ENCODE results near the gene JARID2. TPM values are rescaled to one million over a fixed set of nuclear protein-coding genes. Genes with fewer than 3 reads are reported as not detected.

The JARID2 gene
- total RNA-seq, 1 experiment from 2014 or later: 21.0 TPM

DNA sequence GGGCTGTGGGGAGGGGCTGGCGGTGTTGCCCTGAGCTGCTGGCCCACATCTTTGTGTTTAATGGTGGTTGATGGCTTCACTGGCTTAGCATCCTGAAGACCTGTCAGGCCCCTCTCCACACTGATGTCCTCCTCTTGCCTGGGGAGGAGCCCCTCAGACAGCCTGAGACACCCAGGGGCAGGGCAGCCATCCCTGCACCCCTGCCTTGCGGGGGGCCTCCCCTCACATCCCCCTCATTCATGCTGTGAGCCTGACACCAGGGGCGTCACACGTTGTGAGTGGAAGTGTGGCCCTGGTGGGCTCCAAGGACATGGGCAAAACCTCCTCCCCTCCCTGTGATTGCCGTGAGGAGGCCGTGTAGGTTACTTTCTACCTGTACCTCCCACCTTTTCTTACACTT is 264.3 kb downstream of the JARID2 start:
- Mint-ChIP-seq H3K36me3 (ENCODE audit: insufficient read depth, unreplicated experiment) (peaks cover 58% of the 10 kb centered on the region), H3K4me1 (ENCODE audit: insufficient read depth, unreplicated experiment) (peaks cover 11% of the 10 kb centered on the region), H3K27me3 (ENCODE audit: insufficient read depth, unreplicated experiment) (no peaks in the 10 kb centered on the region), H3K9me3 (ENCODE audit: unreplicated experiment) (no peaks in the 10 kb centered on the region), H3K27ac (ENCODE audit: low read depth, unreplicated experiment) (no peak overlapping the region), H3K4me3 (ENCODE audit: unreplicated experiment) (no peak overlapping the region)
- no peak for DNase-seq (ENCODE audit: unreplicated experiment)
- TF ChIP-seq, protein P1, sequence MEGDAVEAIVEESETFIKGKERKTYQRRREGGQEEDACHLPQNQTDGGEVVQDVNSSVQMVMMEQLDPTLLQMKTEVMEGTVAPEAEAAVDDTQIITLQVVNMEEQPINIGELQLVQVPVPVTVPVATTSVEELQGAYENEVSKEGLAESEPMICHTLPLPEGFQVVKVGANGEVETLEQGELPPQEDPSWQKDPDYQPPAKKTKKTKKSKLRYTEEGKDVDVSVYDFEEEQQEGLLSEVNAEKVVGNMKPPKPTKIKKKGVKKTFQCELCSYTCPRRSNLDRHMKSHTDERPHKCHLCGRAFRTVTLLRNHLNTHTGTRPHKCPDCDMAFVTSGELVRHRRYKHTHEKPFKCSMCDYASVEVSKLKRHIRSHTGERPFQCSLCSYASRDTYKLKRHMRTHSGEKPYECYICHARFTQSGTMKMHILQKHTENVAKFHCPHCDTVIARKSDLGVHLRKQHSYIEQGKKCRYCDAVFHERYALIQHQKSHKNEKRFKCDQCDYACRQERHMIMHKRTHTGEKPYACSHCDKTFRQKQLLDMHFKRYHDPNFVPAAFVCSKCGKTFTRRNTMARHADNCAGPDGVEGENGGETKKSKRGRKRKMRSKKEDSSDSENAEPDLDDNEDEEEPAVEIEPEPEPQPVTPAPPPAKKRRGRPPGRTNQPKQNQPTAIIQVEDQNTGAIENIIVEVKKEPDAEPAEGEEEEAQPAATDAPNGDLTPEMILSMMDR (IDR thresholded peaks at IDR 0.05; ENCODE audit: unreplicated experiment): no peak
- intact Hi-C loops (cut with micrococcal nuclease): no loop called here
- CTCF ChIA-PET: no interaction called here
- POLR2A ChIA-PET: no interaction called here
- BruUV-seq (replicated peaks): no TSS peak

DNA sequence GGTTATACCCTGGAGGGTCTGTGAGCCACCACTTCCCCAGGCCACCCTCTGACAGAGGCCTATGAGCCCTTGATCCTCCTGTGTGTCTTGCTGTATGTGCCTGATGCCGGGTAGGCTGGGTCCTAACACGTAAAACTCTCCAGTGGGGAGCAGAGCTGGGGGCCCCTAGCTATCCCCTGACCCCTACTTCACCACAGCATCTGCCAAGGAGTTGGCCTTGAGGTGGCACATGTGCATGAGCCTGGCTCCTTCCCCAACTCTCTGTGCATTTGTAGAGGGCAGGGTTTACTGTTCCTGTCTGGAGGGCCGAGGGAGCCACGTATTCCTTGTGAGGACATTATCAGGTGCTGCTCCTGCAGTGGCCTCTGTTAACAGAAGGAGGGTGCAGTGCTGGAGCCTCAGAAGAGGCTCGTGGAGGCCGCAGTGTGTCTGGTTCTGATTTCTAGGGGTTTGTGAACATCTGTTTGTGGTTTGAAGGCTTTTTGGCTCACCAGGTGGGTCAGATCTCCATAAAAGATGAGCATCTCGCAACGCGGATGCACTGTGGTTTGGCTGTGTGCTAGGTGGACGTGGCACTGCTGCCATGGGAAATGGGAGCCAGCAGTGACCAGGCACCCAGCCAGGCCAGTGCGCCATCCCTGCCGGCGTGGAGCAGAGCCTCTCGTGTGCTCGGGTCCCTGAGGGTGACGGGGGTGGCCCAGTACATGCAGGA is 264.8 kb downstream of the JARID2 start:
- no peak for DNase-seq (ENCODE audit: unreplicated experiment)
- peaks cover 10% of the 10 kb centered on the region for H3K4me1 Mint-ChIP-seq (ENCODE audit: insufficient read depth, unreplicated experiment)
- TF ChIP-seq, protein P1 (IDR thresholded peaks at IDR 0.05; ENCODE audit: unreplicated experiment): no peak
- intact Hi-C loops (cut with micrococcal nuclease): no loop called here
- no peak overlapping the region for H3K4me3 Mint-ChIP-seq (ENCODE audit: unreplicated experiment)
- CTCF ChIA-PET: no interaction called here
- no peaks in the 10 kb centered on the region for H3K27me3 Mint-ChIP-seq (ENCODE audit: insufficient read depth, unreplicated experiment)
- H3K9me3 Mint-ChIP-seq (ENCODE audit: unreplicated experiment): no peaks in the 10 kb centered on the region
- no peak overlapping the region for H3K27ac Mint-ChIP-seq (ENCODE audit: low read depth, unreplicated experiment)
- POLR2A ChIA-PET: no interaction called here
- no TSS peak for BruUV-seq (replicated peaks)
- H3K36me3 Mint-ChIP-seq (ENCODE audit: insufficient read depth, unreplicated experiment): peaks cover 57% of the 10 kb centered on the region

DNA sequence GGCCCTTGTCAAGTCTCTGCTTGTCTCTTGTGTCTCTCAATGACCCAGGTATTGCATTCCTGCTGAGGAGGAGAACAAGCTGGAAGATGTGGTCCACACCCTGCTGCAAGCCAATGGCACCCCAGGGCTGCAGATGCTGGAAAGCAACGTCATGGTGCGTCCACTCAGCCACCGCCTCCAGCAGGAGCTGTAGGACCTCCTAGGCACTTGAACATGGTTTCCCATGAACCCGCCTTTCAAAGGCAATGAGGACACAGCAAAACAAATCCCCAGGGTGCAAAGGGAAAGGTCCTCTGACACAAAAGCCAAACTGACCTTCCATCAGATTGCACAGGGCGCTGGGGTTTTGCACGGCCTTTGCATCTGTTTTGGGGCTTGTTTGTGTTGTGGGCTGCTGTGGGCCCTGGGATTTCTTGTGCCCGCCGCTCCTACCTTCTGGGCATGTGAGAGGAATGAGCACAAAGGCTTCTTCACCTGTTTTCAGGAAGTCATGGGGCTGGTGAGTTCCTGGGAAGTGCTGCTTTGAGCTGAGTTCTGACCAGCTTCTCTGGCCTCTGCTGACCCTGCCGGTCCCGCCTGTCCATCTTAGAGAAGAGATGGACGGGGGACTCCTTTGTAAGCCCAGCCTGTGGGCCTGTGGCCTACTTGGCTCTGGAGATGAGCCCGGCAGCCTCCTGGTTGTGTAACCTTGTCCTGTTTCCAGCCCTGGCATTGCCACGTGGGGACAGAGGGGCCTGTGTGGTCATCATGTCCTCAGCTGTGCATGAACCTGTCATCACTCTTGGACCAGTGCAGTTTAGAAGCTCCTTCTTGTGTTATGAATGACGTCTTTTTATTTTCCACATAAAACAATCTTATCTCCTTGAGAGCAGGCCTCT is 265.6 kb downstream of the JARID2 start:
- ChIA-PET POLR2A (no interaction called here), CTCF (interaction anchor here (0.5 kb wide), 1 partner anchor 1038 kb away, joined by 3 read pairs; no protein-coding TSS in a partner anchor)
- H3K9me3 Mint-ChIP-seq (ENCODE audit: unreplicated experiment): no peaks in the 10 kb centered on the region
- H3K4me3 Mint-ChIP-seq (ENCODE audit: unreplicated experiment): no peak overlapping the region
- BruUV-seq (replicated peaks): no TSS peak
- intact Hi-C loops (cut with micrococcal nuclease): no loop called here
- H3K27ac Mint-ChIP-seq (ENCODE audit: low read depth, unreplicated experiment): no peak overlapping the region
- DNase-seq (ENCODE audit: unreplicated experiment): no peak
- H3K27me3 Mint-ChIP-seq (ENCODE audit: insufficient read depth, unreplicated experiment): no peaks in the 10 kb centered on the region
- peaks cover 57% of the 10 kb centered on the region for H3K36me3 Mint-ChIP-seq (ENCODE audit: insufficient read depth, unreplicated experiment)
- TF ChIP-seq, protein P1 (IDR thresholded peaks at IDR 0.05; ENCODE audit: unreplicated experiment): no peak
- peaks cover 10% of the 10 kb centered on the region for H3K4me1 Mint-ChIP-seq (ENCODE audit: insufficient read depth, unreplicated experiment)

DNA sequence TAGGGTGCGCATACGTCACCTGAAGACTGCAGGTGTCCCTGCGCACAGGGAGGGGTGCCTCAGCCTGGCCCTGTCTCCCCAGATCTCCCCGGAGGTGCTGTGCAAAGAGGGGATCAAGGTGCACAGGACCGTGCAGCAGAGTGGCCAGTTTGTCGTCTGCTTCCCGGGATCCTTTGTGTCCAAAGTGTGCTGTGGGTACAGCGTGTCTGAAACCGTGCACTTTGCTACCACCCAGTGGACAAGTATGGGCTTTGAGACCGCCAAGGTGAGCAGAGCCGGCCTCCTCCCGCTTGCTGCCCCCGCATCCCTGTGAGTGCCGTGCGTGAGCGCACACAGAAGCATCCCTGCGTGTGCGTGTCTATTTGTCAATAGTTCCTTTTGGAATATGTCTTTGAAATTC is 266.3 kb downstream of the JARID2 start:
- TF ChIP-seq, protein P1 (IDR thresholded peaks at IDR 0.05; ENCODE audit: unreplicated experiment): no peak
- no peaks in the 10 kb centered on the region for H3K27me3 Mint-ChIP-seq (ENCODE audit: insufficient read depth, unreplicated experiment)
- peaks cover 56% of the 10 kb centered on the region for H3K36me3 Mint-ChIP-seq (ENCODE audit: insufficient read depth, unreplicated experiment)
- no peak for DNase-seq (ENCODE audit: unreplicated experiment)
- no peaks in the 10 kb centered on the region for H3K9me3 Mint-ChIP-seq (ENCODE audit: unreplicated experiment)
- ChIA-PET POLR2A (no interaction called here), CTCF (no interaction called here)
- no peak overlapping the region for H3K27ac Mint-ChIP-seq (ENCODE audit: low read depth, unreplicated experiment)
- intact Hi-C loops (cut with micrococcal nuclease): no loop called here
- no TSS peak for BruUV-seq (replicated peaks)
- H3K4me1 Mint-ChIP-seq (ENCODE audit: insufficient read depth, unreplicated experiment): peaks cover 10% of the 10 kb centered on the region
- H3K4me3 Mint-ChIP-seq (ENCODE audit: unreplicated experiment): no peak overlapping the region
